Measurements from ENCODE around the gene EEPD1. TPM values are rescaled to one million over a fixed set of nuclear protein-coding genes. Genes with fewer than 3 reads are reported as not detected.

Gene EEPD1
- total RNA-seq, 4 donors from 2014 or later = 1.8 to 18.4 (median 11.2) TPM

- peaks cover 7 to 19% of the 10 kb centered on the region in 2 donors for H3K4me1 ChIP-seq
These were observed 125.1 kb downstream of the EEPD1 start for GRCh38 chr7:36278069-36278619.

GRCh38 chr7:36278620-36279172 lies 125.6 kb downstream of the EEPD1 start:
- Histone ChIP-seq H3K4me3 (no peak overlapping the region), H3K36me3 (no peaks in the 10 kb centered on the region), H3K4me1 (peaks cover 7 to 19% of the 10 kb centered on the region in 2 donors), H3K27me3 (no peaks in the 10 kb centered on the region), H3K9me3 (no peaks in the 10 kb centered on the region), H3K27ac (peak overlapping the region; percentile 78 to 92)
- intact Hi-C loops (cut with DNase I; ENCODE audit: low total_unique reads) = no loop called here
- no peak for TF ChIP-seq POLR2A (IDR thresholded peaks at IDR 0.05)
- TF ChIP-seq CTCF (IDR thresholded peaks at IDR 0.05) = no peak
- peak; percentile 65 to 70 for DNase-seq

More at GRCh38 chr7:36278069-36278619, 125.1 kb downstream of the EEPD1 start:
- Histone ChIP-seq H3K27me3 (no peaks in the 10 kb centered on the region), H3K36me3 (no peaks in the 10 kb centered on the region), H3K4me3 (no peak overlapping the region), H3K27ac (peak overlapping the region; percentile 19 to 92), H3K9me3 (no peaks in the 10 kb centered on the region)
- DNase-seq = no peak
- TF ChIP-seq CTCF (IDR thresholded peaks at IDR 0.05) (no peak), POLR2A (IDR thresholded peaks at IDR 0.05) (no peak)
- intact Hi-C loops (cut with DNase I; ENCODE audit: low total_unique reads) = no loop called here

DNA sequence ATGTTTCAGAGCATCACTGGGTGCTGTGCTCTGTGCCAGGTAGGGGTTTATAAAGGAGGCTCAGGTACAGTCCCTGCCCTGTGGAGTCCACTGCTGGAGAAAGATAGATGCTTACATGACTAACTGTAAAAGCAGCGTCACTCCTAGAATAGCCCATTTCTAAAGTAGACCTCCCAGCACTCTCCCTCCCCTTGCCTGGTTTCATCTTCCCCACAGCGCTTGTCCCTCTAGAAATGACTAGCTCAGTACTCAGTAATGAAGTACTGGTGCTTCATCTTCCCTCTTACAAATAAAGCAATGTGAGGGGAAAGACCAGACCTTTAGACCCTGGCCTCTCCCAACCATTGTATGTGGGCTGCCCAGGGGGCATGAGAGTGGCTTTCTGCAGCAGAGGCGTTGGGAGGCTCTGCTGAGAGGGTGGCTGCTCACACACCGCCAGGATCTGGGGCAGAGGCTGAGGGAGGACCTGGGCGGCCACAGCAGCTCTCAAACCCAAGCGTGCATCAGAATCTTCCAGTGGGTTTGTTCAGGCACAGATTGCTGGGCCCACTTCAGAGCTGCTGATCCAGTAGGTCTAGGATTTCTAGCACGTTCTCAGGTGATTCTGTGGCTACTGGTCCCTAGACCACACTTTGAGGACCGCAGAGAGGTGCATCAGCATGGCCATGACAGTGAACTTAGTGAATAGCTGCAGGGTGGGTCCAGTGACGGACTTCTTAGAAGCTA lies 126.3 kb downstream of the EEPD1 start:
- H3K9me3 ChIP-seq = no peaks in the 10 kb centered on the region
- H3K4me1 ChIP-seq = peaks cover 7 to 19% of the 10 kb centered on the region in 2 donors
- H3K36me3 ChIP-seq = no peaks in the 10 kb centered on the region
- no peaks in the 10 kb centered on the region for H3K27me3 ChIP-seq
- H3K27ac ChIP-seq = peak overlapping the region; percentile 78 to 92
- DNase-seq = no peak
- TF ChIP-seq CTCF (IDR thresholded peaks at IDR 0.05) (no peak), POLR2A (IDR thresholded peaks at IDR 0.05) (no peak)
- intact Hi-C loops (cut with DNase I; ENCODE audit: low total_unique reads) = no loop called here
- H3K4me3 ChIP-seq = no peak overlapping the region

DNA sequence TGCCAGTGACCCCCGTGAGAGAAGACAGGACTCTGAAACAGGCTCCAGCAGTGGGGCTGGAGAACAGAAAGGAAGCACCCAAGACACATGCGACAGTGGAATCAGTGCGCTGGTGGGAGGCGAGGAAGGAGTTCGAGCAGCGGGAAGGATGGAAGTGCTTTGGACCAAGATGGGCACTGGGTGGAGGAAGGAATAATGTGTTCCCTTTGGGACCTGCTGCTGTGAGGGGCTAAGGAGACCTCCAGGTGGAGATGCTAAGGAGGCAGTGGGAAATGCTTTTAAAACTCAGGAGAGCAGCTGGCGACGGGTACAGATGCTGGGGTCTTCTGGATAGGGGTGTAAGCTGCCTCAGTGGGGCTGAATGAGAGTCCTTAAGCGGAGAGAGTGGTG lies 126.9 kb downstream of the EEPD1 start:
- no peak for DNase-seq
- H3K4me1 ChIP-seq = peaks cover 7 to 19% of the 10 kb centered on the region in 2 donors
- H3K4me3 ChIP-seq = no peak overlapping the region
- no peaks in the 10 kb centered on the region for H3K9me3 ChIP-seq
- no peaks in the 10 kb centered on the region for H3K36me3 ChIP-seq
- peak overlapping the region; percentile 78 to 92 for H3K27ac ChIP-seq
- intact Hi-C loops (cut with DNase I; ENCODE audit: low total_unique reads) = no loop called here
- TF ChIP-seq CTCF (IDR thresholded peaks at IDR 0.05) = no peak
- TF ChIP-seq POLR2A (IDR thresholded peaks at IDR 0.05) = no peak
- no peaks in the 10 kb centered on the region for H3K27me3 ChIP-seq

All from uterus (tissue), 4 donors.